Hair follicular keratinocyte (primary cell): ENCODE results near the gene ESRRB. TPM values are rescaled to one million over a fixed set of nuclear protein-coding genes. Genes with fewer than 3 reads are reported as not detected.

Experiments used
- total RNA-seq: library from RNA; depleted of rRNA; stranded (reverse); fragments of >200 nt; gene quantifications from 2 replicates; pipeline ENCODE4 v1.2.3, GENCODE V29; 2015

The ESRRB gene
- total RNA-seq, result not detected in 2 replicates

DNA sequence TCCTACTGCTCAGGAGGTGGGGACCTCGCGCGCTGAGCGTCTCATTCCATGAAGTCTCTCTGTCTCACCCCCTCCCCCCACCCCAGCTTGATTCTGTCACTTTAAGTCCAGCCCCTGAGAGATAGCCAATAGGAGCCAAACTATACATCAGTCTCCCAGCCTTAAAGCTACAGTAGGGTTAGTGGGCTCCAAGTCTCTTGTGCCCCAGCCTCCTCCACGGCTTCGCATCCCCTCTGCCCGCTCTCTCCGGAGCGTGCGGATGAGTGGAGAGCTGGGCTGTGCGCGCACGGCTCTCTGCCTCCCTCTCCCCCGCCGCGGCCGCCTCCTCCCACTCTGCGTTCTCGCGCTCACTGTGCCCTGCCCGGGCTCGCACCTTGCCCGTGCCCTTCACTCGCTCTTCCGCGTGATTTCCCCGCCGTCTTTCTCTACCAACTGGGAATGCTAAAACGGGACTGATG is at the start of gene ESRRB:
Gene ESRRB, plus strand, starts transcription at position 191 of the 458 bp plus-strand sequence. Its CDS starts 265 bp downstream, at position 456.

Other genes starting within 250 kb of the ESRRB start
- gene GPATCH2L, start 224.2 kb upstream of the ESRRB start, total RNA-seq, result 28.3 and 31.9 TPM in 2 replicates